ENCODE data around the gene CHD9.

CHD9 gene

DNA sequence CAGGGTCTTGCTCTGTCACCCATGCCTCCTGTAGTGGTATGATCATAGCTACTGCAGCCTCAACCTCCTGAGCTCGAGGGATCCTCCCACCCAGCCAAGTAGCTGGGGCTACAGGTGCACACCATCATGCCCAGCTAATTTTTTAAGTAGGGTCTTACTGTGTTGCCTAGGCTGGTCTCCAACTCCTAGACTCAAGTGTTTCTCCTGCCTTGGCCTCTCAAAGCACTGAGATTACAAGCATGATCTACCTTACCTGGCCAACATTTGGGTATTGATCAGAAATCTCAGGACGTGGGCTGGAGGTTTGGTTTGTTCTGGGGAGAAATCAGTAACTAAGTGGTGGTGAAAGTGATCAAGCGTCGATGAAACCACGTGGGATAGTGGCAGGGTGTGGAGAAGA is 4.1 kb downstream of the CHD9 start:
- Mint-ChIP-seq H3K9me3 (no peaks in the 10 kb centered on the region), H3K4me3 (no peak overlapping the region), H3K27ac (peak overlapping the region; percentile 89), H3K4me1 (peaks cover 41% of the 10 kb centered on the region), H3K36me3 (ENCODE audit: low read depth) (no peaks in the 10 kb centered on the region), H3K27me3 (ENCODE audit: low read depth, poor library complexity) (peaks cover 5% of the 10 kb centered on the region)
- DNase-seq, result no peak
- TF ChIP-seq, protein P1, sequence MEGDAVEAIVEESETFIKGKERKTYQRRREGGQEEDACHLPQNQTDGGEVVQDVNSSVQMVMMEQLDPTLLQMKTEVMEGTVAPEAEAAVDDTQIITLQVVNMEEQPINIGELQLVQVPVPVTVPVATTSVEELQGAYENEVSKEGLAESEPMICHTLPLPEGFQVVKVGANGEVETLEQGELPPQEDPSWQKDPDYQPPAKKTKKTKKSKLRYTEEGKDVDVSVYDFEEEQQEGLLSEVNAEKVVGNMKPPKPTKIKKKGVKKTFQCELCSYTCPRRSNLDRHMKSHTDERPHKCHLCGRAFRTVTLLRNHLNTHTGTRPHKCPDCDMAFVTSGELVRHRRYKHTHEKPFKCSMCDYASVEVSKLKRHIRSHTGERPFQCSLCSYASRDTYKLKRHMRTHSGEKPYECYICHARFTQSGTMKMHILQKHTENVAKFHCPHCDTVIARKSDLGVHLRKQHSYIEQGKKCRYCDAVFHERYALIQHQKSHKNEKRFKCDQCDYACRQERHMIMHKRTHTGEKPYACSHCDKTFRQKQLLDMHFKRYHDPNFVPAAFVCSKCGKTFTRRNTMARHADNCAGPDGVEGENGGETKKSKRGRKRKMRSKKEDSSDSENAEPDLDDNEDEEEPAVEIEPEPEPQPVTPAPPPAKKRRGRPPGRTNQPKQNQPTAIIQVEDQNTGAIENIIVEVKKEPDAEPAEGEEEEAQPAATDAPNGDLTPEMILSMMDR (IDR thresholded peaks at IDR 0.05), result no peak

DNA sequence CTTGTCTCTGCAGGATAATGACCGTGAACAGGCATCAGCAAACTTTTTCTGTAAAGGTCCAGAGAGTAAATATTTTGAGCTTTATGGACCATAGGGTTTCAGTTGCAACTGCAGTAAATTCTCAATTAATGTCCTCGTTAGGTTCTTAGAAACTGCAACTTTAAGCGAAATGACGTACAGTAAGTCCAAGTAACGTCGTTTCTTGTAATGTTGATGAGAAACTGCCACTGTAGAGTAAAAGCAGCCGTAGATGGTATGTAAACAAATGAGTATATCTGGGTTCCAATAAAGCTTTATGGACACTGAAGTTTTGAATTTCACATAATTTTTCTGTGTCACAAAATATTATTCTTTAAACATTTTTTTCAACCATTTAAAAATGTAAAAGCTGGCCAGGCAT is 4.9 kb downstream of the CHD9 start:
- no peak for DNase-seq
- Mint-ChIP-seq H3K27me3 (ENCODE audit: low read depth, poor library complexity) (no peaks in the 10 kb centered on the region), H3K9me3 (no peaks in the 10 kb centered on the region), H3K36me3 (ENCODE audit: low read depth) (no peaks in the 10 kb centered on the region), H3K4me1 (peaks cover 47% of the 10 kb centered on the region), H3K27ac (no peak overlapping the region), H3K4me3 (no peak overlapping the region)
- TF ChIP-seq, protein P1 (IDR thresholded peaks at IDR 0.05), result no peak

DNA sequence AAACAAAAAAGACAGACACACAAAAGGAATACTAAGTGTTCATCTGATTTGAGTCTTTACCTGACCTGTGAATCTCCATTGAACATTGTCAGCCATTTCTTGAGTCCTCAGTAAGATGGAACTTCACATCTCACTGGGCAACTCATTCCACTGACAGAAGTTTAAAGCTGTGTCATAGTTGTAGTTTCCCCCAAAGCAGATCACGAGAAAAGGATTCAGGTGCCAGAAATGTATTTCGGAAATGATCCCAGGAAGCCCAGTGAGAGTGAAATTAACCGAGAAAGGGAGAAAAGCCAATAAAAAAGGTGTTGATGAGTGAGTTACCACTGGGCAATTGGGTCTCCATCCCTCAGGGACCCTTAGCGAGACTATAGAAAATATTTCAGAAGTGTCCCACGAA is 6.5 kb downstream of the CHD9 start:
- Mint-ChIP-seq H3K27ac (peak overlapping the region; percentile 9), H3K9me3 (no peaks in the 10 kb centered on the region), H3K4me1 (peaks cover 52% of the 10 kb centered on the region), H3K36me3 (ENCODE audit: low read depth) (peaks cover 4% of the 10 kb centered on the region), H3K4me3 (no peak overlapping the region), H3K27me3 (ENCODE audit: low read depth, poor library complexity) (no peaks in the 10 kb centered on the region)
- TF ChIP-seq, protein P1 (IDR thresholded peaks at IDR 0.05), result no peak
- no peak for DNase-seq

DNA sequence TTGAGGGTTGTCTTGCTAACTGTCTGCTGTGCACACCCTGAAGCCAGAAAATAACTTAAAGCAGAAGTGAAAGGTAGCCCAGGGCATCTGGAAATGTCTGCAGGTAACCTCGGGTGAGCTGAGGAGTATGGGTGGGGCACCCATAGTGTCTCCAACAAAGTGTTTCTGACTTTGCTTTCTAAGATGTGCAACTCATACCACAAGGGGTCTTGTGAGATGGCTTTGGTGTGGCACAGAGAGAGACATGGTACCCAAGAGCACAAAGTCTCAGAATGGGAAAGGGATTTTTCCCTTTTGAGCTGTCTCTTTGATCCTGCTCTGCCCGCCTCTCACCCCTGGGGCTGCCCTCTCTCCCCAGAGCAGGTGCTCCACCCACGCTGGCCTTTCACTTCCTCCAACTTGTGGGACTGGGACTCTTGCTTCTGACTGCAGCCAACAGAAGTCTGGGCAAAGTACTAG is 6.9 kb downstream of the CHD9 start:
- Mint-ChIP-seq H3K9me3 (no peaks in the 10 kb centered on the region), H3K27me3 (ENCODE audit: low read depth, poor library complexity) (no peaks in the 10 kb centered on the region), H3K4me1 (peaks cover 49% of the 10 kb centered on the region), H3K4me3 (no peak overlapping the region), H3K36me3 (ENCODE audit: low read depth) (peaks cover 4% of the 10 kb centered on the region), H3K27ac (no peak overlapping the region)
- DNase-seq, result no peak
- TF ChIP-seq, protein P1 (IDR thresholded peaks at IDR 0.05), result no peak

DNA sequence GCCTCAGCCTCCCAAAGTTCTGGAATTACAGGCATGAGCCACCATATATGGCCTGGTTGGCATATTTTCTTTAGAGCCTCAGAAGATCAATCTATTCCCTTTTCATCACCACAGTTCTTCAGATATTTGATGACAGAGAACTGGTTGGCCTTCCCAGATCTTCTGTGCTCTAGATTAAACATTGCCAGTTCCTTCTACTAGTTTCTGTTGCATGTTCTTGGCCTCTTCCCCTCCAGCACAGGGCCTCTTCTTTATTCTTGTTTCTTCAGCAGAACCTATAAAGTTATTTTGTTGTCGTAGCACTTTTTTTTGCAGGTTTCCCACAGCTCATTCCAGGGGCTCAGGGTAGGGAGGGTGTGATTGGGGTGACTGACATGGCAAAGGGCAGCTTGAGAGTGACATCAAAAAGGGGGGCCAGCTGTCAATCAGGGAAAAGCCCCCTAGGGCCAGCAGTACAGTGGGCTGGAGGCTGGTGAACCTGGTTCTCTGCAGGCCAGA is 9.3 kb downstream of the CHD9 start:
- H3K4me1 Mint-ChIP-seq, result peaks cover 32% of the 10 kb centered on the region
- no peak for DNase-seq
- H3K27ac Mint-ChIP-seq, result peak overlapping the region; percentile 55
- H3K4me3 Mint-ChIP-seq, result no peak overlapping the region
- no peaks in the 10 kb centered on the region for H3K27me3 Mint-ChIP-seq (ENCODE audit: low read depth, poor library complexity)
- no peaks in the 10 kb centered on the region for H3K9me3 Mint-ChIP-seq
- TF ChIP-seq, protein P1 (IDR thresholded peaks at IDR 0.05), result no peak
- H3K36me3 Mint-ChIP-seq (ENCODE audit: low read depth), result peaks cover 13% of the 10 kb centered on the region

DNA sequence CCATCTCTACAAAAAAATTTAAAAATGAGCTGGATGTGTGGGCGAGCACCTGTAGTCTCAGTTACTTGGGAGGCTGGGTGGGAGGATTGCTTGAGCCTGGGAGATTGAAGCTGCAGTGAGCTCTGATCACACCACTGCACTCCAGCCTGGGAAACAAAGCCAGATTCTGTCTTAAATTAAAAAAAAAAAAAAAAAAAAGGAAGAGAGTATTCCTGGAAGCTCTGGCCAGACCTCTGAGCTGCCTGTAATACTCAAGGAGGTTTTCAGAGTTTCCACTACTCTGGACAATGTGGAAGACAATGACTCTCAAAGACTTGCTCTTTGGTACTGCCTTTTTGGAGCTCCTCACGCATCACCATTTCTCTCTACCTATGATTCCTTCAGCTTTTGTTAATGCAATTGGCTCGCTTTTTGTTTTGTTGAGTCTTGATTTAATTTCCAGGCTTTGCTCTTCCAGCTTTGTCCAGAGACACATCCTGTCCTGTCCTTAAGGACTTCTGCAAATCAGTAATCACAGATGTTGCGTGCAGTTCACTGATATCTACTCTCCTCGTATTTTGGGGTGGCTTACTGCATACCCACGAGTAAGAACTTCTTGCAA is 10.8 kb downstream of the CHD9 start:
- Mint-ChIP-seq H3K27me3 (ENCODE audit: low read depth, poor library complexity) (no peaks in the 10 kb centered on the region), H3K4me1 (peaks cover 30% of the 10 kb centered on the region), H3K9me3 (no peaks in the 10 kb centered on the region), H3K36me3 (ENCODE audit: low read depth) (peaks cover 17% of the 10 kb centered on the region), H3K27ac (peak overlapping the region; percentile 61), H3K4me3 (no peak overlapping the region)
- no peak for DNase-seq
- TF ChIP-seq, protein P1 (IDR thresholded peaks at IDR 0.05), result no peak

All from nephron progenitor cell (in vitro differentiated cells).